SK-N-SH (cell line): ENCODE measurements around the gene AKTIP. TPM values are rescaled to one million over a fixed set of nuclear protein-coding genes. Genes with fewer than 3 reads are reported as not detected.

ENCODE experiments used
- CTCF ChIA-PET: fragments of 300-600, 350-600 bp; formaldehyde crosslinking; extraction: SDS; loops from one replicate; lab custom pipeline; 2021; lab: Yijun Ruan, JAX
- POLR2A ChIA-PET: fragments of 350-600 bp; sonication (Branson Sonifier 250); formaldehyde crosslinking; extraction: SDS; loops from one replicate; lab custom pipeline; 2020; ENCODE audit warnings: antibody characterized with exemption, inconsistent platforms; lab: Yijun Ruan, JAX
- DNase-seq: peaks from one replicate; pipeline ENCODE4 v3.0.0; 2012
- H2AFZ ChIP-seq: fragments of 200-600 bp; sonication (generic); 2 replicates; pipeline ENCODE4 v1.8.1; 2016; ENCODE audit warnings: antibody characterized with exemption, mild to moderate bottlenecking, low read depth
- H3F3A ChIP-seq: fragments of 200-600 bp; sonication (generic); replicated peaks from 2 replicates; pipeline ENCODE3; 2016; ENCODE audit warnings: antibody characterized with exemption, mild to moderate bottlenecking; ENCODE audit not compliant: insufficient read depth
- H3K27ac ChIP-seq, 2 experiments: fragments of 200-500 bp in 1 of 2; fragments of 200-600 bp in 1 of 2; sonication (Bioruptor generic) in 1 of 2; sonication (generic), shearing (Covaris generic) in 1 of 2; 2 replicates each; pipeline versions ENCODE4 v1.5.1 to v1.6.1; 2014 to 2016; ENCODE audit warnings: low read depth in 2 of 2, inconsistent platforms in 1 of 2, low read length in 1 of 2, mild to moderate bottlenecking in 1 of 2, mixed read lengths in 1 of 2
- H3K27me3 ChIP-seq: fragments of 200-600 bp; sonication (generic), shearing (Covaris generic); 2 replicates; pipeline ENCODE4 v1.6.1; 2016; ENCODE audit warnings: mixed run types; ENCODE audit not compliant: insufficient read depth
- H3K36me3 ChIP-seq, 2 experiments: fragments of 200-500 bp in 1 of 2; fragments of 200-600 bp in 1 of 2; sonication (Bioruptor generic) in 1 of 2; sonication (generic) in 1 of 2; replicated peaks in 1 of 2; 2 replicates each; pipeline versions ENCODE3 to v1.5.1; 2014 to 2016; ENCODE audit warnings: low read length in 1 of 2, mild to moderate bottlenecking in 1 of 2; ENCODE audit not compliant: insufficient read depth in 2 of 2, control insufficient read depth in 1 of 2
- H3K4me1 ChIP-seq, 2 experiments: fragments of 200-500 bp in 1 of 2; fragments of 200-600 bp in 1 of 2; sonication (Bioruptor generic) in 1 of 2; sonication (generic), shearing (Covaris generic) in 1 of 2; 2 replicates each; pipeline versions ENCODE4 v1.5.1 to v1.6.1; 2014 to 2016; ENCODE audit warnings: low read depth in 1 of 2, low read length in 1 of 2, mixed run types in 1 of 2; ENCODE audit not compliant: insufficient read depth in 2 of 2, control insufficient read depth in 1 of 2
- H3K4me2 ChIP-seq: fragments of 200-600 bp; sonication (generic), shearing (Covaris generic); 2 replicates; pipeline ENCODE4 v1.6.1; 2017; ENCODE audit warnings: mixed run types
- H3K4me3 ChIP-seq, 2 experiments: fragments of 200-500 bp in 1 of 2; fragments of 200-600 bp in 1 of 2; sonication (Bioruptor generic) in 1 of 2; sonication (generic), shearing (Covaris generic) in 1 of 2; 2 replicates each; pipeline versions ENCODE4 v1.5.1 to v1.8.1; 2014 to 2016; ENCODE audit warnings: low read depth in 2 of 2, inconsistent platforms in 1 of 2, low read length in 1 of 2, mild to moderate bottlenecking in 1 of 2, mixed read lengths in 1 of 2, moderate library complexity in 1 of 2
- H3K79me2 ChIP-seq: fragments of 200-600 bp; sonication (generic); 2 replicates; pipeline ENCODE4 v1.8.1; 2017; ENCODE audit warnings: mild to moderate bottlenecking; ENCODE audit not compliant: insufficient read depth
- H3K9ac ChIP-seq: fragments of 200-600 bp; sonication (generic); 2 replicates; pipeline ENCODE4 v1.6.1; 2017; ENCODE audit warnings: mixed run types
- H3K9me2 ChIP-seq: fragments of 200-600 bp; sonication (generic); 2 replicates; pipeline ENCODE4 v1.6.1; 2017; ENCODE audit warnings: mixed run types
- H3K9me3 ChIP-seq: fragments of 200-600 bp; sonication (generic); 2 replicates; pipeline ENCODE4 v1.6.1; 2017; ENCODE audit warnings: mixed run types, mild to moderate bottlenecking, moderate library complexity
- H4K20me1 ChIP-seq: fragments of 200-600 bp; sonication (generic); 2 replicates; pipeline ENCODE4 v1.6.1; 2017; ENCODE audit warnings: mild to moderate bottlenecking, mixed run types; ENCODE audit not compliant: insufficient read depth
- CHD2 ChIP-seq: fragments of 150-350 bp; IDR thresholded peaks from 2 replicates; pipeline ENCODE4 v1.6.1; 2018; ENCODE audit warnings: low read length; ENCODE audit not compliant: partially characterized antibody
- CTCF ChIP-seq: fragments of 200-600 bp; sonication (generic); IDR thresholded peaks from 2 replicates; pipeline ENCODE4 v1.6.1; 2017; ENCODE audit warnings: antibody characterized with exemption, mild to moderate bottlenecking, moderate library complexity
- MXI1 ChIP-seq: IDR thresholded peaks from 2 replicates; pipeline ENCODE4 v1.6.1; 2012; ENCODE audit warnings: mild to moderate bottlenecking, low read depth, low read length, improper control_type of control experiment
- RAD21 ChIP-seq: IDR thresholded peaks from 2 replicates; pipeline ENCODE4 v1.6.1; 2012; ENCODE audit warnings: mild to moderate bottlenecking, low read length
- REST ChIP-seq: IDR thresholded peaks from 2 replicates; pipeline ENCODE4 v1.6.1; 2012; ENCODE audit warnings: mild to moderate bottlenecking, low read depth, low read length, moderate library complexity
- SMC3 ChIP-seq: IDR thresholded peaks from 2 replicates; pipeline ENCODE4 v1.6.1; 2012; ENCODE audit warnings: low read depth, low read length, improper control_type of control experiment
- WGBS: methylation state at CpG from one replicate; pipeline ENCODE4 v1.1.6; 2017; ENCODE audit warnings: low lambda C conversion rate; 5-methylcytosine and 5-hydroxymethylcytosine counted together
- polyA plus RNA-seq, 3 experiments: library from polyadenylated mRNA; depleted of rRNA; stranded (reverse); fragments of >200 nt; gene quantifications; 2 replicates each; pipeline ENCODE4 v1.2.3, GENCODE V29; 2012

Gene AKTIP
- polyA plus RNA-seq, 1 of the 3 experiments (the other 2 are of a cell fraction) = 21.0 TPM

- TF ChIP-seq REST = no peak
- TF ChIP-seq CTCF = no peak
- no peak for TF ChIP-seq MXI1
Measured at GRCh38 chr16:53510704-53511070, 7.7 kb upstream of the AKTIP start (continued).

- Histone ChIP-seq H4K20me1 (no peaks in the 10 kb centered on the region), H3K9me3 (no peaks in the 10 kb centered on the region), H3K9ac (no peak overlapping the region), H3K9me2 (no peaks in the 10 kb centered on the region), H3K4me2 (no peak overlapping the region), H3K4me3 (no peak overlapping the region; a peak in 1 of 4 replicates), H3F3A (no peaks in the 10 kb centered on the region), H3K27ac (no peak overlapping the region), H3K27me3 (no peaks in the 10 kb centered on the region), H3K36me3 (no peaks in the 10 kb centered on the region), H3K79me2 (no peaks in the 10 kb centered on the region), H3K4me1 (peaks cover 0 to 6% of the 10 kb centered on the region in 2 experiments; a peak in 1 of 4 replicates), H2AFZ (peak overlapping the region; percentile 72)
- TF ChIP-seq CTCF (peak; percentile 96), CHD2 (no peak), RAD21 (peak; percentile 83), SMC3 (peak; percentile 67)
- ChIA-PET POLR2A (no interaction called here), CTCF (interaction anchor here (0.6 to 1.3 kb wide), 11 partner anchors 8 to 227 kb away, joined by 3 to 5 read pairs (median 4); no protein-coding TSS in a partner anchor)
- 56% methylated on average over 29 of the region's 29 CpGs for WGBS
- peak; percentile 77 for DNase-seq
Measured at GRCh38 chr16:53509906-53510703, 7.1 kb upstream of the AKTIP start.
